Tibial artery (tissue), 4 donors: ENCODE measurements around the gene IL1RL1.

ENCODE experiments used
- DNase-seq, 2 donors: peaks; one replicate each; pipeline ENCODE4 v3.0.0-alpha.2; 2019
- H3K27ac ChIP-seq, 2 donors: fragments of 200-600 bp; sonication (generic) in 1 of 2; 1 replicate in 1 of 2; 2 replicates in 1 of 2; pipeline ENCODE4 v1.5.1; 2018 to 2019; ENCODE audit warnings: mild to moderate bottlenecking in 1 of 2
- H3K27me3 ChIP-seq, 2 donors: fragments of 200-600 bp; sonication (generic) in 1 of 2; one replicate each; pipeline versions ENCODE4 v1.5.1 to v1.6.0; 2016 to 2019
- H3K36me3 ChIP-seq, 3 donors: fragments of 200-600 bp; sonication (generic) in 2 of 3; one replicate each; pipeline ENCODE4 v1.5.1; 2016 to 2019; ENCODE audit warnings: mild to moderate bottlenecking in 2 of 3
- H3K4me1 ChIP-seq, 4 donors: fragments of 200-600 bp; sonication (generic) in 2 of 4; 1 replicate in 3 of 4; 2 replicates in 1 of 4; pipeline ENCODE4 v1.5.1; 2016 to 2019
- H3K4me3 ChIP-seq, 2 donors: fragments of 200-600 bp; sonication (generic) in 1 of 2; 1 replicate in 1 of 2; 2 replicates in 1 of 2; pipeline ENCODE4 v1.5.1; 2018 to 2019; ENCODE audit warnings: mild to moderate bottlenecking in 2 of 2
- H3K9me3 ChIP-seq, 3 donors: fragments of 200-600 bp; sonication (generic) in 1 of 3; one replicate each; pipeline ENCODE4 v1.5.1; 2016 to 2019
- CTCF ChIP-seq, 2 experiments: fragments of 200-600 bp in 1 of 2; fragments of 450-650 bp in 1 of 2; IDR thresholded peaks; one replicate each; pipeline ENCODE4 v1.5.1; 2017 to 2019; ENCODE audit warnings: antibody characterized with exemption in 2 of 2, mild to moderate bottlenecking in 1 of 2, moderate library complexity in 1 of 2
- intact Hi-C: fragments of 100-400 bp; cut with DNase I; formaldehyde crosslinking; loops from one replicate; pipeline ENCODE4 v1.15.0; 2023; ENCODE audit warnings: low total_unique reads

The IL1RL1 gene

DNA sequence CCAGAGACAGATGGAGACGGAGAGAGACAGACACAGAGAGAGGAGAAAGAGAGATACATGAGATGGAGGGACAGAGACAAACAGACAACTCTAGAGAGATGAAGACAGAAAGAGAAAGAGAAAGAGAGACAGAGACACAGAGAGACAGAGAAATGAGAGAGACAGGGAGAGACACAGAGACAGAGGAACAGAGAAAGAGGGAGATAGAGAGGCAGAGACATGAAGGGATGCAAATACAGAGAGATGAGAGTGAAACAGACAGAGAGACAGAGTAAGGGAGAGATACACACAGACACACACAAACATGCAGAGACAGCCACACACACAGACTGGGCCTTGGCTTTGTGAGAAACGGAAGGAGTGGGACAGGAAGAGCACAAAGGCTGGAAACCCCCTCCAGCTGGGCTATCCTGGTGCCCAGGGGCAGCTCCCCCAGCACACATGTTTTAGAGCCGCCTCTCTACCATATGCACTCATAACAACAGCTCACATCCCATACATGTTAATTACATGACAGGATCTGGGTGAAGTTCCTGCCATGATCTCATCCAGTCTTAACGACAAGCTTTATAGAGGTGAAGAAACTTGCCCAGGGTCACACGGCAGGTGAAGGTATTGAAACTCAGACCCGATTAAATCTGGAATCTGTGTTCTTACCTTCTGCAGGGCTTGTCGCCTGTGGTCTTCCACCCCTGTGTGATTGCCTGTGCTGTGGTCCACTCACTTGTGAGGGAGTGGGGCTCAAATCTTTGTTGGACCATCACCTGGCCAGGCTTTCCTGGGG is 76.6 kb downstream of the IL1RL1 start:
- intact Hi-C loops, result no loop called here
- DNase-seq, result no peak
- H3K27ac ChIP-seq, result no peak overlapping the region
- no peak overlapping the region for H3K4me3 ChIP-seq
- H3K36me3 ChIP-seq, result no peaks in the 10 kb centered on the region
- peaks cover 0 to 8% (median 8%) of the 10 kb centered on the region in 3 donors for H3K9me3 ChIP-seq
- no peaks in the 10 kb centered on the region for H3K4me1 ChIP-seq
- TF ChIP-seq CTCF (IDR thresholded peaks at IDR 0.05), result no peak
- no peaks in the 10 kb centered on the region for H3K27me3 ChIP-seq

DNA sequence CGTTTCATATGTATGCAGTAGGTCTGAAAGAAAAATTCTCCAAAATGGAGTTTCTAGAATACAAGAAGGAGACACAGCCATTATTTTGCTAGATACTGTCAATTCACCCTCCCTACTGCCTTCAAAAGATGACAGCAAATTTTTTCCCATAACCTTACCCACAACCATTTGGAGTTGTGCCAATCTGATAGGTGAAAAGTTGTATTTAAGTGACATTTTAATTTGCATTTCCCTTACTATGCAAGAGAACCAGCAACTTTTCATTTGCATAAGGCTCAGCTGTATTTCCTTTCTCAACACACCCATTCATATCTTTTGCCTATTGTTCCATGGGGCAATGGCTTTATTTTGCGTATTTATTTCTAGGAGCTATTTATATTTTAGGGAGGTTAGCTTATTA is 80.2 kb downstream of the IL1RL1 start:
- no peaks in the 10 kb centered on the region for H3K4me1 ChIP-seq
- no peak for TF ChIP-seq CTCF (IDR thresholded peaks at IDR 0.05)
- H3K27ac ChIP-seq, result no peak overlapping the region
- no peaks in the 10 kb centered on the region for H3K27me3 ChIP-seq
- intact Hi-C loops, result no loop called here
- DNase-seq, result no peak
- H3K36me3 ChIP-seq, result no peaks in the 10 kb centered on the region
- H3K9me3 ChIP-seq, result no peaks in the 10 kb centered on the region
- H3K4me3 ChIP-seq, result no peak overlapping the region

DNA sequence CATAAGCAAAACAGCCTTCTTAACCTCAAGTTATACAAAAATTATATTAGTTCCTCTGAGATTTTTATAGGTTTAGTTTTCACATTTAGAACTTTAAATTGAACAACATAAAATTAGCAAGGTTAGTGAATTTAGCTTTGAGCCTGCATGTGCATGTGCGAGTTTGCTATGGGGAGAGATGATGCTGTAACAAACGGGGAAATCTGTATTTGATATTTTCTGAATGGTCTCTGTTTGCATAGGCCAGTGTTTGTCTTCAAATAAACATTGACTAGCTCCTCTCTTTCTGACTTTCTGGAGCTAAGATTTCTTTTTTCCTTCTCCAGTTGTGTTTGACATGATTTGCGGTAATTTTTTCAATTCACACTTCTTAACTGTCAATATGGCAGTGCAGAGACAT is 80.7 kb downstream of the IL1RL1 start:
- no peak for TF ChIP-seq CTCF (IDR thresholded peaks at IDR 0.05)
- intact Hi-C loops, result no loop called here
- H3K27me3 ChIP-seq, result no peaks in the 10 kb centered on the region
- no peaks in the 10 kb centered on the region for H3K9me3 ChIP-seq
- no peak overlapping the region for H3K4me3 ChIP-seq
- no peaks in the 10 kb centered on the region for H3K36me3 ChIP-seq
- DNase-seq, result no peak
- no peak overlapping the region for H3K27ac ChIP-seq
- no peaks in the 10 kb centered on the region for H3K4me1 ChIP-seq

DNA sequence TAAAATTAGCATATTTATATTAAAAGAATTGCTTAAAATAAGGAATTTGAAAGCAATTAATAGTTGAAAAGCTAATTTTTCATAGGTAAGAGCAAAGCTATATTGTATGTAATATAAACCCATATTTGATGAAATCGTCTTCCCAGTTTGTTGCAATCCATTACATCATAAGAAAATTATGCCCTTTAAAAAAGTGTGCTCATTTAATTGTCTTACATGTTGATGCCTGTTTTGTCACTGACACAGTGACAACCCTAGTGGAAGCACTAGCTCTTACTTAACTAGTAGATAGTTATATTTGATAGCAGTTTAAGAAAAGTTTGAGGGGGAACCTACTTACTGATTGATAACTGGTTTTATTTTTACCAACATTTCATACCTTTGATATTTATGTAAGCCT is 81.6 kb downstream of the IL1RL1 start:
- Histone ChIP-seq H3K4me3 (no peak overlapping the region), H3K27me3 (no peaks in the 10 kb centered on the region), H3K9me3 (no peaks in the 10 kb centered on the region), H3K4me1 (no peaks in the 10 kb centered on the region), H3K27ac (no peak overlapping the region), H3K36me3 (no peaks in the 10 kb centered on the region)
- no peak for TF ChIP-seq CTCF (IDR thresholded peaks at IDR 0.05)
- no peak for DNase-seq
- intact Hi-C loops, result no loop called here

DNA sequence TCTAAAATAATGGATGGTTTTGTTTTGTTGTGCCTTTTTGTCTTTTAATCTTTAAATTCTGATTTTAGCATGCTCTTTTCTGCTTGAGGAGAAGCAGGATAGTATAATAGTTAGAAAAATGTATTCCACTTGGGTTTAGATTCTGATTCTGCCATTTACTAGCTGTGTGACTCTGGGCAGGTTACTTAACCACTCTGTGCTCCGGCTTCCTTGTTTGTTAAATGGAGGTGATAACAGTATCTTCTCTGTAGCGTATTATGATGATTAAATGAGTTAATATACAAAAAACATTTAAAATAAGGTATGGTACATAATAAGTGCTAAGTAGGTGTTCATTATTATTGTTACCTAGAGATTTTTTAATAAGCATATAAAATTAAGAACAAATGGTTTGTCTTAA is 84.6 kb downstream of the IL1RL1 start:
- Histone ChIP-seq H3K4me3 (no peak overlapping the region), H3K27me3 (no peaks in the 10 kb centered on the region), H3K36me3 (no peaks in the 10 kb centered on the region), H3K4me1 (no peaks in the 10 kb centered on the region), H3K9me3 (no peaks in the 10 kb centered on the region), H3K27ac (no peak overlapping the region)
- no peak for DNase-seq
- intact Hi-C loops, result no loop called here
- no peak for TF ChIP-seq CTCF (IDR thresholded peaks at IDR 0.05)

DNA sequence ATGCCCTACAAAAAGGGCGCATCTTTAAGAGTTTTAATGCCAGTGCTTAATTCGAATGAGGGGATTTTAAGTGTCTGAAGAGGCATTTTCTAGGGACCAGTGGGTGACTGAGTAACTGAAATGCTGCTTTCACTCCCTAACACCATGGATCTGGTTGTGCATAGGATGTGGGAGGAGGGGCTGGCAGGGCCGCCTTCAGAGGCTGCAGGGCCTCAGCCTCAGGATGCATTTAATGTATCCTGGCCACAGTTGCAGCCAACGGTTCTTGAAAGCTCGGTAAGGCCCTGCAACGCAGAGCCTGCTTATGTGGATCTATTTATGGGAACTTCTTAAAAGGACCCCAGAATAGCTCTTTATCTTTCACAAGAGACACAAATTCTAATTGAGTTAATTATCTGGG is 85.8 kb downstream of the IL1RL1 start:
- intact Hi-C loops, result no loop called here
- Histone ChIP-seq H3K4me1 (no peaks in the 10 kb centered on the region), H3K27ac (no peak overlapping the region), H3K4me3 (no peak overlapping the region), H3K27me3 (no peaks in the 10 kb centered on the region), H3K36me3 (no peaks in the 10 kb centered on the region), H3K9me3 (no peaks in the 10 kb centered on the region)
- no peak for DNase-seq
- TF ChIP-seq CTCF (IDR thresholded peaks at IDR 0.05), result no peak
